IPS-NIHi11 (cell line): ENCODE data around the gene C2orf92.
A peak's percentile ranks its signal among the peaks of the same experiment; 100 is the strongest.

Source experiments
- DNase-seq: peaks from one replicate; pipeline ENCODE4 v3.0.0; 2012; ENCODE audit warnings: mixed read lengths, low spot score

The C2orf92 gene

GRCh38 chr2:97730245-97730644, 60.7 kb downstream of the C2orf92 start:
- DNase-seq: no peak

GRCh38 chr2:97731274-97732020, 61.9 kb downstream of the C2orf92 start:
- no peak for DNase-seq

GRCh38 chr2:97732436-97733340, 63.2 kb downstream of the C2orf92 start:
- no peak for DNase-seq

DNA sequence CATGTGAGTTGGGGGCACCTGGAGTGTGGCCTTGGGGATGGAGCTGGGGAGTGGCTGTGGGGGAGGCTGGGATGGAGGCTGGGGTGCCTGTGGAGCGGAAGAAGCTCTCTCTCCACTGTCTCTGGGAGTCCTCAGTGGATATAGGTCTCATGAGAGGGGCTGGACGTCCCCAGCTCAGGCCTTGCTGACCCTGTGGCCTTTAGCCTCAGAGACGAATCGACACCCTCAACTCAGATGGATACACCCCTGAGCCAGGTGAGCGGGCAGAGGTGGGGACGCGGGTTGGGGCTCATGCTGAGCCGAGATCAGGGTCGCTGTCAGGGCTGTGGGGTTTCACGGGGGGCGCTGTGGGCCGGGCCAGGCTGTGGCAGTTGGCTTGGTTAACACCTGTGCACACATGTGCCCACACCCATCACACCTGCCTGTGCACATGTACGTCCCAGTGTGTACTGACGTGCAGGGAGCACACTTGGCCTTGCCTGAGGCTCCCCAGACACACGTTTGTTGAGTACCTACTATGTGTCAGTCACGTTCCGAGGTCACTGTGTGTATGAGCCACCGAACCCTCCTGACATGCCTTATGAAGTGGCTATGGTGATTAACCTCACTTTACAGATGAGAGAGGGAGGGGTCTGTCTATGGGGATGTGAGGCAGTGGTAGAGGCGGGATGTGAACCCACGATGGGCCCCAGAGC, 64.0 kb downstream of the C2orf92 start:
- no peak for DNase-seq

GRCh38 chr2:97734061-97735051, 64.8 kb downstream of the C2orf92 start:
- DNase-seq: no peak

- DNase-seq: no peak
Observed at GRCh38 chr2:97735161-97735561, 65.6 kb downstream of the C2orf92 start.

GRCh38 chr2:97736185-97736584, 66.7 kb downstream of the C2orf92 start:
- no peak for DNase-seq

DNA sequence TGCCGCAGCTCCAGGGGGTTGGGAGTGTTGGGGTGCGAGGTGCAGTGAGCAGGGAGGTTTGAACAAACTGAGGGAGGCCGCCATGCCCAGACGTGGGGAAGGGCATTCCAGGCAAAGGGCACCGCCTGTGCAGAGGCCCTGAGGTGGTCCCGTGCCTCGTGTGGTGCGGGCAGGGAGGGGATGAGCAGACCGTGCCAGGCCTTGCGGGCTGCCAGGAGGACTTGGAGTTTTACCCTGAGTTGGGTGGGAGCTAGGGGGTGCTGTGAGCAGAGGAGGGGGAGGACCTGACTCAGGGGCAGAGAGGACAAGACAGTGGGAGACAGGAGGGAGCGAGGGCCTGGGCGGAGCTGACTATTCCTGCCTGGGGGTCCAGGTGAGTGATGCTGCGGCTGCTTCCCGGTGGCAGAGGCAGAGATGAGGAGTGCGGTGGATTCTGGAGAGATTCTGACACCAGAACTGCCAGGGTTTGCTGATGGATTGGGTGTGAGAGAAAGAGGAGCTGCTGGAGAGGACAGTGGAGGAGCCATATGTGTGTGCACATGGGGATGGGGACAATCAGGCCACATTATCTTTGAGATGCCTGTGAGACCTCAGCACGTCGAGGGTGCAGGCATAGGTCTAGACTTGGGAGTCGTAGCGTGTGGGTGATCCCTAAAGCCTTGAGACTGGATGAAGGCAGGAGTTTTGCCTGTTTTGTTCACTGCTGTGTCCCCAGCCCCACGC, 67.3 kb downstream of the C2orf92 start:
- DNase-seq: no peak

GRCh38 chr2:97737421-97738178, 68.1 kb downstream of the C2orf92 start:
- DNase-seq: no peak

GRCh38 chr2:97738179-97739019, 68.9 kb downstream of the C2orf92 start:
- DNase-seq: no peak

DNA sequence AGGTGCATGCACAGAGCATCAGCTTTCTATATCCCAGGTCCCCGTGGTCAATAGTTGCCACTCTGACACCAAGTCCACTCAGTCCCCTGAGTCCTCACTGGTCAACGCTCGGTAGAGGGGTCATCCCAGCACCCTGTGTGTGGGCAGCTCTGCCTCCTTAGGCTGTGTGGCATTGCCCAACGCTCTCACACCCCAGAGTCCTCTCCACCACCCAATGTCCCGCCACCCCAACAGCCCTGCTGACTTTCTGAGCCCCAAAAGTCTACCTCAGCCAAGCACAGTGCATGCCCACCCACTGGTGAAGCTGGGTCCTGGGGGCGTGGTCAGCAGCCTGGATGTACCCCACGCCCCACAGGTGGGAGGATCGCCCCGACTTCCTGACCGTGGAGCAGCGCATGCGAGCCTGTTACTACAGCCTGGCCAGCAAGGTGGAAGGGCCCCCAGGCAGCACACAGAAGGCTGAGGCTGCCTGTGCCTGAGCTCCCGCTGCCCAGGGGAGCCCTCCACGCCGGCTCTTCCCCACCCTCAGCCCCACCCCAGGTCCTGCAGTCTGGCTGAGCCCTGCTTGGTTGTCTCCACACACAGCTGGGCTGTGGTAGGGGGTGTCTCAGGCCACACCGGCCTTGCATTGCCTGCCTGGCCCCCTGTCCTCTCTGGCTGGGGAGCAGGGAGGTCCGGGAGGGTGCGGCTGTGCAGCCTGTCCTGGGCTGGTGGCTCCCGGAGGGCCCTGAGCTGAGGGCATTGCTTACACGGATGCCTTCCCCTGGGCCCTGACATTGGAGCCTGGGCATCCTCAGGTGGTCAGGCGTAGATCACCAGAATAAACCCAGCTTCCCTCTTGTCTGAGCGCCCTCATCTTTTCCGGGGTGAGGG, 69.7 kb downstream of the C2orf92 start:
- DNase-seq: no peak

GRCh38 chr2:97739893-97740245, 70.4 kb downstream of the C2orf92 start:
- DNase-seq: no peak

DNA sequence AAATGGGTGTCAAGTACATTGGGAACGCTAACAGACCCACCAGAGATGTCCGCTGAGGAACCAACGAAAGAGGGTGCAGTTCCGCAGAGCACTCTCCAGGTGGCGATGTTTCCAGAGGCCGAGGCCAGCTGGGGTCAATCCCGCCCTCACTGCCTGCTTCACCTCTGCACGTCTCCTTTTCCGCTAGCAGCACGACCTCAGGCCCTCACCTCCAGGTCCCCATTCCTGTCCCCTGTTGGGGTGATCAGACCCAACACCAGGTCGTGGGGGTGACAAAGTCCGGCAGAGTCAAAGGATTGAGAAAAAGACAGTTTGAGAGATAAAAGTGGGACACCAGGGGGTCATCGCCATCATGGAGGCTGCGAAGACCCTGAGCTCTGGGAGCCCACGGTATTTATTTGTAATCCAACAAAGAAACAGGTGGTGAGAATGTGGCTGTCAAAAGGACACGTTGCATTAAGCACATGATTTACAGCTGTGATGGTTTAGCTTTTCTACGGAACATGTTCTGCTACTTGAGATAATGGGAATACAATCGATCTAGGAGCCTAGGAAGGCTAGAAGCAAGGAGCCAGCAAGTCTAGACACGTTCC, 71.2 kb downstream of the C2orf92 start:
- peak; percentile 92 for DNase-seq

- DNase-seq: no peak
Observed at GRCh38 chr2:97741251-97741650, 71.7 kb downstream of the C2orf92 start.

GRCh38 chr2:97741686-97742085, 72.2 kb downstream of the C2orf92 start:
- DNase-seq: no peak

GRCh38 chr2:97742381-97742847, 72.9 kb downstream of the C2orf92 start:
- DNase-seq: no peak

DNA sequence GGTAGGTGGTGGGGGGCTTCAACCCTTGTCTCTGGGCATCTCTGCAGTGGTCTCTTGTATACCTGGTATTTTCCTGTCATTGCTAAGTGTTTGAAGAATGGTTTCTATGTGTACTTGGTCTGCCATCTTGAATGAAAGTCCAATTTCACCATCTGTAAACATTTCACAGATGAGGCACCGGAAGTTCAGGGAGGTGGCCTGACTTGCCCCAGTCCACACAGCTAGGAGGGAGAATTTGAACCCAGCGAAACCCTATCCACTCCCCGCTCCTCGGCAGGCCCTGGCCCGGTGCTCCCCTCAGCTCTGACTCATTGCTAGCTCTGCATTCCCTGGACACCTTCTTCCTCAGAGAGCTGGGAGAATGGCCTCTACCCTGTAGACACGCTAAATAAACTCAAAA, 74.4 kb downstream of the C2orf92 start:
- DNase-seq: no peak
